Activated CD4-positive, alpha-beta T cell treated with anti-CD3 and anti-CD28 coated beads for 4 hours (primary cell): ENCODE measurements around the gene MYADML2.

Experiments
- DNase-seq, 2 donors: peaks; one replicate each; pipeline ENCODE4 v3.0.0-alpha.2; 2020

The MYADML2 gene

GRCh38 chr17:81908793-81909192 lies 38.2 kb downstream of the MYADML2 start:
- DNase-seq, result no peak

- DNase-seq, result no peak
Observed at GRCh38 chr17:81907219-81908145, 39.6 kb downstream of the MYADML2 start.

GRCh38 chr17:81906476-81907218 lies 40.4 kb downstream of the MYADML2 start:
- no peak for DNase-seq

- no peak for DNase-seq
Observed at GRCh38 chr17:81905993-81906392, 41.0 kb downstream of the MYADML2 start.

- DNase-seq, result no peak
Observed at GRCh38 chr17:81905424-81905875, 41.6 kb downstream of the MYADML2 start.

GRCh38 chr17:81904600-81905423 lies 42.2 kb downstream of the MYADML2 start:
- DNase-seq, result no peak

GRCh38 chr17:81903896-81904599 lies 43.0 kb downstream of the MYADML2 start:
- no peak for DNase-seq

DNA sequence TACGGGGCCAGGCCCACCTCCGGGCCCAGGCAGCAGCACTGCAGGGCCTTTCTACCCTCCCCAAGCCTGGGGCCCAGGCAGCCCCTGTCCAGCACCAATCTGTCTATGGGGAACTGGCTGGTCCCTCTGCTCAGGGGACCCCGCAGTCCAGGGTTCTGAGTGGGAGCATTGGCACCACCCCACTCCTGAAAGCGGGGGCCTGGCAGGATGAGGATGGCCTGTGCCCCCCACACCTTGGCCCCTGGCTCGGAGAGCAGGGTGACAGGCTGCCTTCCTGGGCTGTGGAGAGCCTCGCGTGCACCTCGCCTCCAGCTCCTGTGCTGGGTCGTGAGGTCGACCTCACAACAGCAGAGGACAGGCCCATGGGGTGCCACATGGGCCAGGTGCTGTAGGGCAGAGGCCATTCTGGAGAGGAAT lies 43.6 kb downstream of the MYADML2 start:
- DNase-seq, result no peak

- DNase-seq, result no peak
Observed at GRCh38 chr17:81902653-81903414, 44.2 kb downstream of the MYADML2 start.

- DNase-seq, result no peak
Observed at GRCh38 chr17:81902023-81902652, 44.9 kb downstream of the MYADML2 start, which contains the start of gene NPB. Gene NPB (plus strand): TSS chr17:81902238. CDS start chr17:81902278, 40 bp downstream.

DNA sequence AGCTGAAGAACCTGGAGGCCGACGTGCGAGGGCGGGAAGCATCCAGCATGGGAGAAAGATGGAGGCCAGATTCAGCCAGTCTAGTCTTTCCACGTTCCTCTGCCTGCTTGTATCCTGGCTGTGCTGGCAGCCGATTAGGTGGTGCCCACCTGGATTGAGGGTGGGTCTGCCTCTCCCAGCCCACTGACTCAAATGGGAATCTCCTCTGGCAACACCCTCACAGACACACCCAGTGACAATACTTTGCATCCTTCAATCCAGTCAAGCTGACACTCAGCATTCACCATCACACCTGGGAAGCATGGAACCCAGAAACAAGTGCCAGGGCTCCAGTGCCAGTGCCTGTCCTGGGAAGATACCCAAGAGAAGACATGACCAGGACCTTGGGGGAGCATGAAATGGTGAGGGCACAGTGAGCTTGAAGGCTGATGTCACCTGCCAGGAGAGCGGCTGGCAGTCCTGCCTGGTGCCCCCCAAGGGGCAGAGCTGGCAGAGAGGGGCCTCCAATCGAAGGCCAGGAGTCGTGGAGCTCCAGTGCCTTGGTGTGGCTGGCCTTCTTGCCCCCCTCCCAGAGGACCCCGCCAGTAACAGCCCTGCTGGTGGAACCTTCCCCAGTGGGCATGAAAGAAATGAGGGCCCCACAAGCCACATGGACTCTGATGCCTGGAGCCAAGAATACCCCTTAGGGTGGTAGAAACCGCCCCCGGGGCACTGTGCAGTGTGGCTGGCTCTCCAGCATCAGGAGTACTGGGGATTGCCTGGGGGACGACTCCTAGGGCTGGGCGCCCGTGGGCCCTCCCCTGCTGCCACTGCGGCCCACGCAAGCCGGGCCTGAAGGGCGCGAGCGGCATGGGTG lies 45.6 kb downstream of the MYADML2 start:
- DNase-seq, result no peak

DNA sequence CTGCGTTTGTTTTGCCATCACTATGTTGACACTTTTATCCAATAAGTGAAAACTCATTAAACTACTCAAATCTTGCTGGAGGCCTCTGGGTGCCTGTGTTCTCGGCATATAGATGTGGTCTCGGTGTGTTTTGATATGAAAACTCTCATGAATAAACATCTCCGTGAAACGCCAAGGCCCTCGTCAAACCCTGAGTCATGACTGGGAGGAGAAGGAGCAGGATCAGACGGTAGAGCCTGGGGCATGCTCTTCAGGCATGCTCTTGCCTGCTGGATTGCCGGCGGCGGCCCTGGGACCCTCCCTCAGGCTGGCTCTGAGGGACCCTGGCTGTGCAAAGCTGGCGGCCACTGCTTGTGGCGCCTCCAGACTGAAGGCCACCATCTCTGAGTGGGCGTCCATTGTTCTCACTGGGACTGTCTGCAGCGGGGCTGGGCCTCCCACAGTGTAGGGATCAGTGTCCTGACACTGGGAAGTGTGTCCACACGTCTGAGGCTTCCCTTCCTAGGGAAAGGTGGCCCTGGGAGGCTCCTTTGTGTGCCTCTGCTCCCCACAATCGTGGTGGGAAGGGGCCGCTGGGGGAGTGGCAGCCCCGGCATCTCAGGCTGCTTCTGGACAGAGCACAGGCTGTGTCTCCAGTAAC lies 46.7 kb downstream of the MYADML2 start:
- no peak for DNase-seq

DNA sequence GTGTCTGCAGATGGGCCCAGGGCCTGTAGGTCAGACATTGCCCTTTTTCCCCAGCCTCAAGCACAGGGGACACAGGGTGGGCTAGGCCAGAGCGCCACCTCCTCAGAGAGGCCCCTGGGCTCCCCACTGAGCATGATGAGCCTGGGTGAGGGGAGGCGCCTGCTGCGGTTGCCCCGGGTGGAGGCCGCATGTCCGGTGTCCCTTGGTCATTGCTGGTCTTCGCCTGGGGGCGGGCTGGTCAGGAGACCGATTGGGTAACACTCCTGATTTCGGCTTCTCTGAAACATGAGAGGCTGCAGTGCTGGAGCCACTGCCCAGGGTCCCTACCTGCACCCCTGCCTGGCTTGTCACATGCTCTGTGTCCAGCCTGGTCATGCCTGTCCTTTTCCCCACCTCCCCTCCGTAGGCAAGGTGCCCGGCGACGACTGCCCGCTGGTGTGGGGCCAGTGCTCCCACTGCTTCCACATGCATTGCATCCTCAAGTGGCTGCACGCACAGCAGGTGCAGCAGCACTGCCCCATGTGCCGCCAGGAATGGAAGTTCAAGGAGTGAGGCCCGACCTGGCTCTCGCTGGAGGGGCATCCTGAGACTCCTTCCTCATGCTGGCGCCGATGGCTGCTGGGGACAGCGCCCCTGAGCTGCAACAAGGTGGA lies 47.4 kb downstream of the MYADML2 start:
- DNase-seq, result no peak

- DNase-seq, result no peak
Observed at GRCh38 chr17:81898885-81899284, 48.1 kb downstream of the MYADML2 start.

DNA sequence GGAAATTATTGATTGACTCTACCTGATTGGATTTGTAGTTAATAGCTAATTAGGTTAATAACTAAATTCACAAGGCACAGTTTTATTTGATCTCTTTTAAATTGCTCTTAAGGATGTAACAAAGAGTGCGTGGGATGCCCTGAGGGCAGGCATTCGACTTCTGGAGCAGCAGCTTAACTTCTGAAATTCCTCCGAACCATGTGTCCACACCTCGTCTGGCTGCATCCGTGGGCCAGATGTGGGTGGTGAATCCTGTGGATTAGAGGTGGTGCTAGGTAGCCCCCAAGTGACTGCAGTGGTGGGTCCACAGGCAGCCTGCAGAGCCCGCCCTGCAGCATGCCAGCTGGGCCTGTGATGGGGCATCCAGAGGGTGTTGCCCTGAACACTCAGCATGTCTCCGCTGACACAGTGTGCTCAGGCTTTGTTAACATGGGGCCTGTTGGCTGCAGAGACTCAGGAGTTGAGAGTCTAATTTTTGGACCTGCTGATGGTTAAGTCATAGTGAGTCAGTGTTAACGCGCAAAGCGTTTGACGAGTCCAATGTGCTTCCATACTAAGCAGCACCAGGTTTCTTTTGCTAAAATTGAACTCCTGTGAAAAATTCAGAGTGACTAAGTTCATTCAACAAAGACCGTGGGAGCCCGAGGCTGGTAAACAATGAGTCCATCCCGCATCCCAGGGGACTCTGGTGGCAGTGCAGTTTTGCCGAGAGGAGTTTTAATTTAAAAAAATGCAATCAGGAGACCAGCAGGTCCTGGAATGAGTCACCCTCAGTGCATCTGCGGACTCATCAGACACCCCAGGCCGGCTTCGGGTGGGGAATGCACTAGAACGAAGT lies 48.8 kb downstream of the MYADML2 start:
- DNase-seq, result no peak

GRCh38 chr17:81895400-81895799 lies 51.6 kb downstream of the MYADML2 start:
- no peak for DNase-seq

- no peak for DNase-seq
Observed at GRCh38 chr17:81891303-81891552, 55.8 kb downstream of the MYADML2 start.
